Gastroesophageal sphincter (tissue), 3 donors: ENCODE measurements around the gene BTRC.

Source experiments
- EP300 ChIP-seq: sonication (generic); formaldehyde crosslinking; IDR thresholded peaks from one replicate; pipeline ENCODE4 v1.6.1; 2017; ENCODE audit warnings: antibody characterized with exemption, mild to moderate bottlenecking
- POLR2AphosphoS5 ChIP-seq: sonication (generic); formaldehyde crosslinking; IDR thresholded peaks from one replicate; pipeline ENCODE4 v1.6.1; 2017; ENCODE audit warnings: antibody characterized with exemption
- TF ChIP-seq, protein P1 (sequence below), 4 experiments: fragments of 200-600 bp in 2 of 4; fragments of 450-650 bp in 2 of 4; sonication (generic) in 1 of 4; IDR thresholded peaks; one replicate each; pipeline ENCODE4 v1.5.1; 2017 to 2019; ENCODE audit warnings: antibody characterized with exemption in 4 of 4, mild to moderate bottlenecking in 2 of 4, moderate library complexity in 2 of 4

GRCh38 chr10:101305320-101306241 is 48.4 kb upstream of the BTRC start:
- TF ChIP-seq, protein P1, sequence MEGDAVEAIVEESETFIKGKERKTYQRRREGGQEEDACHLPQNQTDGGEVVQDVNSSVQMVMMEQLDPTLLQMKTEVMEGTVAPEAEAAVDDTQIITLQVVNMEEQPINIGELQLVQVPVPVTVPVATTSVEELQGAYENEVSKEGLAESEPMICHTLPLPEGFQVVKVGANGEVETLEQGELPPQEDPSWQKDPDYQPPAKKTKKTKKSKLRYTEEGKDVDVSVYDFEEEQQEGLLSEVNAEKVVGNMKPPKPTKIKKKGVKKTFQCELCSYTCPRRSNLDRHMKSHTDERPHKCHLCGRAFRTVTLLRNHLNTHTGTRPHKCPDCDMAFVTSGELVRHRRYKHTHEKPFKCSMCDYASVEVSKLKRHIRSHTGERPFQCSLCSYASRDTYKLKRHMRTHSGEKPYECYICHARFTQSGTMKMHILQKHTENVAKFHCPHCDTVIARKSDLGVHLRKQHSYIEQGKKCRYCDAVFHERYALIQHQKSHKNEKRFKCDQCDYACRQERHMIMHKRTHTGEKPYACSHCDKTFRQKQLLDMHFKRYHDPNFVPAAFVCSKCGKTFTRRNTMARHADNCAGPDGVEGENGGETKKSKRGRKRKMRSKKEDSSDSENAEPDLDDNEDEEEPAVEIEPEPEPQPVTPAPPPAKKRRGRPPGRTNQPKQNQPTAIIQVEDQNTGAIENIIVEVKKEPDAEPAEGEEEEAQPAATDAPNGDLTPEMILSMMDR (IDR thresholded peaks at IDR 0.05): no peak
- TF ChIP-seq POLR2AphosphoS5 (no peak), EP300 (no peak)
